Posterior cingulate gyrus (tissue), 11 donors: ENCODE measurements around the gene ST6GALNAC5.
"Not testable (repeated sequence)": the region's sequence is repeated elsewhere in the genome, so short reads cannot be mapped to it uniquely, and the experiment has no call there.

ENCODE experiments used
- DNase-seq, 10 donors: peaks; one replicate each; pipeline versions ENCODE4 v3.0.0 to v3.0.0-alpha.2; 2020 to 2021; ENCODE audit warnings: mixed read lengths in 3 of 10
- intact Hi-C: fragments of 100-400 bp; cut with DNase I; formaldehyde crosslinking; loops from one replicate; pipeline ENCODE4 v1.15.1; 2023

Gene ST6GALNAC5

GRCh38 chr1:76929136-76929535, 61.9 kb downstream of the ST6GALNAC5 start:
- peak in 2 of 10 donors; percentile 52 to 57 for DNase-seq
- intact Hi-C loops: no loop called here

GRCh38 chr1:76933847-76934815, 66.9 kb downstream of the ST6GALNAC5 start:
- no peak for DNase-seq
- intact Hi-C loops: no loop called here

GRCh38 chr1:76938304-76938703, 71.0 kb downstream of the ST6GALNAC5 start:
- intact Hi-C loops: no loop called here
- DNase-seq: no peak

GRCh38 chr1:76939050-76939816, 72.0 kb downstream of the ST6GALNAC5 start:
- intact Hi-C loops: no loop called here
- DNase-seq: no peak

- intact Hi-C loops: no loop called here
- no peak for DNase-seq
Observed at GRCh38 chr1:76939817-76940216, 72.5 kb downstream of the ST6GALNAC5 start.

GRCh38 chr1:76940571-76941335, 73.5 kb downstream of the ST6GALNAC5 start:
- intact Hi-C loops: no loop called here
- no peak for DNase-seq

- no peak for DNase-seq
- intact Hi-C loops: no loop called here
Observed at GRCh38 chr1:76942549-76942948, 75.3 kb downstream of the ST6GALNAC5 start.

GRCh38 chr1:76944942-76945341, 77.7 kb downstream of the ST6GALNAC5 start:
- intact Hi-C loops: no loop called here
- DNase-seq: no peak

- DNase-seq: no peak
- intact Hi-C loops: no loop called here
Observed at GRCh38 chr1:76948846-76949245, 81.6 kb downstream of the ST6GALNAC5 start.

- intact Hi-C loops: no loop called here
- DNase-seq: no peak
Observed at GRCh38 chr1:76949503-76949902, 82.2 kb downstream of the ST6GALNAC5 start.

- DNase-seq: no peak
- intact Hi-C loops: no loop called here
Observed at GRCh38 chr1:76950306-76950705, 83.0 kb downstream of the ST6GALNAC5 start.

- intact Hi-C loops: no loop called here
- no peak for DNase-seq
Observed at GRCh38 chr1:76951153-76951552, 83.9 kb downstream of the ST6GALNAC5 start.

- DNase-seq: no peak
- intact Hi-C loops: no loop called here
Observed at GRCh38 chr1:76955652-76956051, 88.4 kb downstream of the ST6GALNAC5 start.

GRCh38 chr1:76957961-76958360, 90.7 kb downstream of the ST6GALNAC5 start:
- intact Hi-C loops: no loop called here
- peak in 2 of 10 donors; percentile 81 to 86 for DNase-seq

GRCh38 chr1:76958828-76959227, 91.5 kb downstream of the ST6GALNAC5 start:
- peak in 2 of 10 donors; percentile 52 to 68 for DNase-seq
- intact Hi-C loops: no loop called here

- DNase-seq: no peak
- intact Hi-C loops: no loop called here
Observed at GRCh38 chr1:76959556-76959955, 92.3 kb downstream of the ST6GALNAC5 start.

GRCh38 chr1:76961181-76961819, 94.0 kb downstream of the ST6GALNAC5 start:
- DNase-seq: peak in 1 of 10 donors; percentile 26
- intact Hi-C loops: no loop called here

- intact Hi-C loops: no loop called here
- DNase-seq: no peak
Observed at GRCh38 chr1:76961820-76962207, 94.5 kb downstream of the ST6GALNAC5 start.

GRCh38 chr1:76981267-76981666, 114.0 kb downstream of the ST6GALNAC5 start:
- intact Hi-C loops, DNase-seq: not testable (repeated sequence)

GRCh38 chr1:76989976-76990375, 122.7 kb downstream of the ST6GALNAC5 start:
- intact Hi-C loops: no loop called here

More at GRCh38 chr1:76989976-76990375, 122.7 kb downstream of the ST6GALNAC5 start:
- no peak for DNase-seq
